Mesenchymal stem cell (in vitro differentiated cells and primary cell): ENCODE measurements around the gene SLC34A1.

Source experiments
- DNase-seq: peaks from one replicate; pipeline ENCODE4 v3.0.0-alpha.2; 2013
- H2AFZ ChIP-seq: one replicate; pipeline ENCODE4 v1.6.1; 2013; ENCODE audit warnings: low read depth, mild to moderate bottlenecking, control low read depth, inconsistent platforms, low read length, moderate library complexity
- H2AK5ac ChIP-seq: 2 replicates; pipeline ENCODE4 v1.6.1; 2013; ENCODE audit warnings: low read length, moderate library complexity, mild to moderate bottlenecking, inconsistent platforms; ENCODE audit not compliant: severe bottlenecking
- H2BK120ac ChIP-seq: one replicate; pipeline ENCODE4 v1.6.1; 2013; ENCODE audit warnings: low read depth, mild to moderate bottlenecking, inconsistent platforms, low read length, moderate library complexity
- H2BK12ac ChIP-seq, 2 experiments: one replicate each; pipeline ENCODE4 v1.6.1; 2013; ENCODE audit warnings: inconsistent platforms in 2 of 2, low read length in 2 of 2, mild to moderate bottlenecking in 2 of 2, moderate library complexity in 2 of 2, control low read depth in 1 of 2
- H2BK15ac ChIP-seq: one replicate; pipeline ENCODE4 v1.6.1; 2013; ENCODE audit warnings: mild to moderate bottlenecking, low read depth, inconsistent platforms; ENCODE audit not compliant: poor library complexity, severe bottlenecking
- H2BK5ac ChIP-seq: 2 replicates; pipeline ENCODE4 v1.6.1; 2013; ENCODE audit warnings: low read depth, mild to moderate bottlenecking, low read length, control low read depth, inconsistent platforms; ENCODE audit not compliant: poor library complexity, severe bottlenecking
- H3K14ac ChIP-seq, 2 experiments: one replicate each; pipeline ENCODE4 v1.6.1; 2013; ENCODE audit warnings: inconsistent platforms in 2 of 2, low read length in 2 of 2, control low read depth in 1 of 2, mild to moderate bottlenecking in 1 of 2, moderate library complexity in 1 of 2
- H3K18ac ChIP-seq, 2 experiments: one replicate each; pipeline ENCODE4 v1.6.1; 2013; ENCODE audit warnings: inconsistent platforms in 2 of 2, low read length in 2 of 2, control low read depth in 1 of 2, low read depth in 1 of 2, mild to moderate bottlenecking in 1 of 2
- H3K23ac ChIP-seq, 2 experiments: one replicate each; pipeline ENCODE4 v1.6.1; 2013; ENCODE audit warnings: inconsistent platforms in 2 of 2, low read length in 2 of 2, mild to moderate bottlenecking in 2 of 2, moderate library complexity in 2 of 2, control low read depth in 1 of 2
- H3K27ac ChIP-seq: 2 replicates; pipeline ENCODE4 v1.5.1; 2013; ENCODE audit warnings: mild to moderate bottlenecking, moderate library complexity, low read length, control low read depth, inconsistent platforms; ENCODE audit not compliant: poor library complexity, severe bottlenecking
- H3K27me3 ChIP-seq, 2 experiments: 2 replicates each; pipeline versions ENCODE4 v1.6.1 to v1.7.0; 2013; ENCODE audit warnings: low read length in 2 of 2, mild to moderate bottlenecking in 2 of 2, moderate library complexity in 2 of 2, control low read depth in 1 of 2, inconsistent platforms in 1 of 2; ENCODE audit not compliant: control insufficient read depth in 1 of 2, insufficient read depth in 1 of 2
- H3K36me3 ChIP-seq, 2 experiments: 2 replicates each; pipeline versions ENCODE4 v1.6.1 to v1.7.0; 2013; ENCODE audit warnings: low read length in 2 of 2, control low read depth in 1 of 2, inconsistent platforms in 1 of 2, low read depth in 1 of 2, mild to moderate bottlenecking in 1 of 2; ENCODE audit not compliant: insufficient read depth in 2 of 2, control insufficient read depth in 1 of 2
- H3K4ac ChIP-seq, 2 experiments: one replicate each; pipeline ENCODE4 v1.6.1; 2013; ENCODE audit warnings: inconsistent platforms in 2 of 2, low read length in 2 of 2, mild to moderate bottlenecking in 2 of 2, moderate library complexity in 2 of 2, control low read depth in 1 of 2, low read depth in 1 of 2
- H3K4me1 ChIP-seq: 2 replicates; pipeline ENCODE4 v1.6.1; 2013; ENCODE audit warnings: low read depth, low read length, control low read depth; ENCODE audit not compliant: control insufficient read depth, insufficient read depth
- H3K4me2 ChIP-seq: 2 replicates; pipeline ENCODE4 v1.6.1; 2013; ENCODE audit warnings: low read length, mild to moderate bottlenecking, inconsistent platforms; ENCODE audit not compliant: poor library complexity, severe bottlenecking
- H3K4me3 ChIP-seq, 2 experiments: 2 replicates each; pipeline versions ENCODE4 v1.5.1 to v1.7.0; 2013; ENCODE audit warnings: low read length in 2 of 2, mild to moderate bottlenecking in 2 of 2, control low read depth in 1 of 2, low read depth in 1 of 2; ENCODE audit not compliant: insufficient read depth in 1 of 2
- H3K79me1 ChIP-seq: replicated peaks from 2 replicates; pipeline ENCODE4 v1.6.1; 2013; ENCODE audit warnings: mild to moderate bottlenecking, control low read depth, low read length, inconsistent platforms; ENCODE audit not compliant: poor library complexity, severe bottlenecking
- H3K9ac ChIP-seq: 2 replicates; pipeline ENCODE4 v1.7.0; 2013; ENCODE audit warnings: mild to moderate bottlenecking, low read length, moderate library complexity
- H3K9me3 ChIP-seq: 2 replicates; pipeline ENCODE4 v1.7.0; 2013; ENCODE audit warnings: mild to moderate bottlenecking, low read length; ENCODE audit not compliant: control insufficient read depth
- H4K8ac ChIP-seq: one replicate; pipeline ENCODE4 v1.6.1; 2013; ENCODE audit warnings: inconsistent platforms, mild to moderate bottlenecking, low read length, moderate library complexity
- H4K91ac ChIP-seq: one replicate; pipeline ENCODE4 v1.6.1; 2013; ENCODE audit warnings: mild to moderate bottlenecking, low read length, inconsistent platforms
- WGBS: methylation state at CpG from one replicate; pipeline ENCODE4 v1.1.7; 2013; ENCODE audit warnings: mixed read lengths; 5-methylcytosine and 5-hydroxymethylcytosine counted together

Gene SLC34A1

GRCh38 chr5:177378884-177379883 lies 5.0 kb upstream of the SLC34A1 start:
- Histone ChIP-seq H3K4me3 (no peak overlapping the region), H2BK12ac (peak overlapping the region; percentile 53 to 55), H3K18ac (peak overlapping the region; percentile 11 to 59), H3K14ac (peak overlapping the region in 1 of 2 experiments; percentile 46), H2BK120ac (no peak overlapping the region), H3K27me3 (peaks cover 3 to 56% of the 10 kb centered on the region in 2 experiments), H4K91ac (peak overlapping the region; percentile 5), H2BK5ac (peak overlapping the region; percentile 37), H2BK15ac (no peak overlapping the region), H3K36me3 (no peaks in the 10 kb centered on the region), H3K9ac (no peak overlapping the region), H3K27ac (peak overlapping the region; percentile 79), H3K9me3 (no peaks in the 10 kb centered on the region), H3K4ac (peak overlapping the region in 1 of 2 experiments; percentile 60), H4K8ac (peak overlapping the region; percentile 76), H2AK5ac (no peak overlapping the region), H2AFZ (no peak overlapping the region), H3K4me1 (peaks cover 18% of the 10 kb centered on the region), H3K79me1 (no peaks in the 10 kb centered on the region), H3K4me2 (no peak overlapping the region), H3K23ac (no peak overlapping the region)
- WGBS, result 70% methylated on average over 13 of the region's 15 CpGs
- peak; percentile 90 for DNase-seq

- Histone ChIP-seq H2BK12ac (no peak overlapping the region), H3K79me1 (no peaks in the 10 kb centered on the region), H2BK120ac (no peak overlapping the region), H3K36me3 (no peaks in the 10 kb centered on the region), H3K9me3 (no peaks in the 10 kb centered on the region), H3K4me3 (no peak overlapping the region), H3K9ac (no peak overlapping the region), H3K18ac (no peak overlapping the region), H3K4ac (no peak overlapping the region), H2AFZ (no peak overlapping the region), H2AK5ac (no peak overlapping the region), H3K27me3 (peaks cover 10 to 62% of the 10 kb centered on the region in 2 experiments), H3K4me2 (no peak overlapping the region), H3K14ac (no peak overlapping the region), H3K23ac (no peak overlapping the region), H3K27ac (no peak overlapping the region), H3K4me1 (peaks cover 18% of the 10 kb centered on the region), H2BK15ac (no peak overlapping the region), H4K8ac (no peak overlapping the region), H4K91ac (no peak overlapping the region), H2BK5ac (no peak overlapping the region)
- DNase-seq, result no peak
- 91% methylated on average over 5 of the region's 6 CpGs for WGBS
These were observed 3.5 kb upstream of the SLC34A1 start for GRCh38 chr5:177380805-177381126.

DNA sequence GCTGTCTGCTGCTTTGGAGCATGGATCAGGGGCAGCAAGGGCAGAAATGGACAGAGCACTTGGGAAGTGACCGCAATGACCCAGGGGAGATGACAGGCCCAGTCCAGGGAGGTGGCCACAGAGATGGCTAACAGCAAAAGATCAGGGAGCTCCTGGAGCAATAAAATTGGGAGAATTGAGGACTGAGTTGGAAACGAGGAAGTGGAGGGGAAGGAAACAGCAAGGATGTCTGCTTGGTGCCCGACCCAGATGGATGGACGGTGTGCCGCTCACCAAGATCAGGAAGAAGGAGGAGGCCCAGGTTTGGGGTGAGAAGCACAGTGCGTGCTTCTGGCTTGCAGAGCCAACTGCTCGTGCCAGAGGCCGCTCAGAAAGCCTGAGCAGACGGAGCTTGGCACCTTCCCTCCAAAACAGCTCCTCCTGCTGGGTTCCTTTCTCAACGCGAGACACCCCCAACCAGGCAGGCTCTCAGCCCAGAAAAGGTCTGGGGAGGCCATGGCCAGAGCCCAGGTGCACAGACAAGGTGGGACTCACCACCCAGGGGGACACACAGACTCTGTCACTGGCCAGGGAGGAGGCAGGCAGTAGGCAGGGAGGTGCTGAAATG lies 1.7 kb upstream of the SLC34A1 start:
- Histone ChIP-seq H3K23ac (no peak overlapping the region), H3K18ac (no peak overlapping the region), H4K8ac (no peak overlapping the region), H4K91ac (no peak overlapping the region), H2BK15ac (no peak overlapping the region), H2AFZ (no peak overlapping the region), H3K9ac (no peak overlapping the region), H3K36me3 (no peaks in the 10 kb centered on the region), H2BK5ac (no peak overlapping the region), H3K9me3 (no peaks in the 10 kb centered on the region), H3K27ac (no peak overlapping the region), H3K4me1 (peaks cover 18% of the 10 kb centered on the region), H2BK120ac (no peak overlapping the region), H3K79me1 (no peaks in the 10 kb centered on the region), H3K4ac (no peak overlapping the region), H3K4me3 (no peak overlapping the region), H2BK12ac (no peak overlapping the region), H2AK5ac (no peak overlapping the region), H3K14ac (no peak overlapping the region), H3K27me3 (peaks cover 10 to 73% of the 10 kb centered on the region in 2 experiments), H3K4me2 (no peak overlapping the region)
- WGBS, result 68% methylated on average over 10 of the region's 11 CpGs
- DNase-seq, result no peak

DNA sequence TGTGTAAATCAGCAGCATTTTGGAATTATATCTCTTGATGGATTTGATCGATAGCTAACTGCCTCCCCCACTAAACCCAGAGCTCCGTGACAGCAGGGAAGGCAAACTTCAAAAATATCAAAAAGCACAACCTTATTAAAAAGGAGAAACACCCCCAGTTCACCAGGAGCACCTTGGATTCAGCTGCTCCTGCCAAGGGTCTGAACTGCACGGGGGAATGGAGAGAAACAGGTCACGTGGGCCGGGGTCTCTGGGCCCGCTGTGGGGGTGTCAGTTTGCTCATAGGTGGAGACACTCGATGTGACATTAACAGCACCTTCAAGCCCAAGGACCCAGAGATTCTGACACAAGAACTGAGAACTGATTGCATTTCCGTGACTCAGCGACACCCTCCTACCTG lies 1.1 kb upstream of the SLC34A1 start:
- no peak overlapping the region for H3K4ac ChIP-seq
- no peaks in the 10 kb centered on the region for H3K9me3 ChIP-seq
- H3K79me1 ChIP-seq, result no peaks in the 10 kb centered on the region
- H3K4me2 ChIP-seq, result no peak overlapping the region
- no peak overlapping the region for H2BK5ac ChIP-seq
- H4K91ac ChIP-seq, result no peak overlapping the region
- peaks cover 15% of the 10 kb centered on the region for H3K4me1 ChIP-seq
- no peak overlapping the region for H2BK120ac ChIP-seq
- H3K9ac ChIP-seq, result no peak overlapping the region
- no peak overlapping the region for H3K4me3 ChIP-seq
- H3K18ac ChIP-seq, result no peak overlapping the region
- H2BK12ac ChIP-seq, result no peak overlapping the region
- DNase-seq, result no peak
- peaks cover 10 to 68% of the 10 kb centered on the region in 2 experiments for H3K27me3 ChIP-seq
- no peak overlapping the region for H2BK15ac ChIP-seq
- H3K14ac ChIP-seq, result no peak overlapping the region
- no peak overlapping the region for H3K27ac ChIP-seq
- WGBS, result 98% methylated on average over 9 of the region's 9 CpGs
- H2AFZ ChIP-seq, result no peak overlapping the region
- H3K23ac ChIP-seq, result no peak overlapping the region
- H2AK5ac ChIP-seq, result no peak overlapping the region
- no peaks in the 10 kb centered on the region for H3K36me3 ChIP-seq
- no peak overlapping the region for H4K8ac ChIP-seq
